HEK293 (cell line): Measurements from ENCODE around the gene TNFRSF17.
"Not testable (repeated sequence)": the region's sequence is repeated elsewhere in the genome, so short reads cannot be mapped to it uniquely, and the experiment has no call there.

Experiments
- CTCF ChIA-PET: fragments of 350-600 bp; formaldehyde crosslinking; extraction: SDS; loops from one replicate; lab custom pipeline; 2021; ENCODE audit warnings: antibody characterized with exemption; lab: Yijun Ruan, JAX
- POLR2A ChIA-PET: fragments of 300-600 bp; formaldehyde crosslinking; extraction: SDS; loops from one replicate; lab custom pipeline; 2020; ENCODE audit warnings: antibody characterized with exemption, inconsistent platforms; lab: Yijun Ruan, JAX
- H3K27ac ChIP-seq: fragments of 200-500 bp; sonication (Bioruptor generic); 2 replicates; pipeline ENCODE4 v1.5.1; 2014; ENCODE audit warnings: low read depth, low read length, control low read depth, inconsistent platforms; ENCODE audit errors: extremely low read depth
- H3K36me3 ChIP-seq, 2 experiments: fragments of 200-500 bp in 1 of 2; sonication (Bioruptor generic) in 1 of 2; 1 replicate in 1 of 2; 2 replicates in 1 of 2; pipeline ENCODE4 v1.5.1; 2014 to 2017; ENCODE audit warnings: inconsistent platforms in 2 of 2, low read length in 2 of 2; ENCODE audit not compliant: control insufficient read depth in 2 of 2, insufficient read depth in 1 of 2
- H3K4me1 ChIP-seq: fragments of 200-500 bp; sonication (Bioruptor generic); 2 replicates; pipeline ENCODE4 v1.5.1; 2014; ENCODE audit warnings: mild to moderate bottlenecking, low read length, inconsistent platforms; ENCODE audit not compliant: control insufficient read depth, insufficient read depth
- H3K4me3 ChIP-seq: 2 replicates; pipeline ENCODE4 v1.5.1; 2011; ENCODE audit warnings: low read depth, mild to moderate bottlenecking, control low read depth, low read length, moderate library complexity
- H3K9me3 ChIP-seq: fragments of 200-500 bp; sonication (Bioruptor generic); 2 replicates; pipeline ENCODE4 v1.5.1; 2014; ENCODE audit warnings: low read depth, low read length, inconsistent platforms; ENCODE audit not compliant: control insufficient read depth, insufficient read depth
- GLI2 ChIP-seq: fragments of 450-650 bp; formaldehyde crosslinking; IDR thresholded peaks from 2 replicates; pipeline ENCODE4; 2017; ENCODE audit warnings: missing biosample characterization, missing genetic modification characterization, low read depth, borderline replicate concordance
- KLF7 ChIP-seq: fragments of 450-650 bp; formaldehyde crosslinking; IDR thresholded peaks from 2 replicates; pipeline ENCODE4 v1.5.1; 2016; ENCODE audit warnings: missing biosample characterization, missing genetic modification characterization, borderline replicate concordance
- MEIS1 ChIP-seq: sonication (generic); formaldehyde crosslinking; IDR thresholded peaks from 2 replicates; pipeline ENCODE4 v1.8.1; 2022; ENCODE audit warnings: missing genetic modification reagents, mild to moderate bottlenecking, borderline replicate concordance
- MYNN ChIP-seq: fragments of 450-650 bp; formaldehyde crosslinking; IDR thresholded peaks from 2 replicates; pipeline ENCODE4 v1.5.1; 2016; ENCODE audit warnings: missing biosample characterization, missing genetic modification characterization, borderline replicate concordance
- OVOL3 ChIP-seq: fragments of 450-650 bp; formaldehyde crosslinking; IDR thresholded peaks from 2 replicates; pipeline ENCODE4 v1.5.1; 2016; ENCODE audit warnings: missing biosample characterization, missing genetic modification characterization
- SP2 ChIP-seq: fragments of 450-650 bp; formaldehyde crosslinking; IDR thresholded peaks from 2 replicates; pipeline ENCODE4 v1.5.1; 2016; ENCODE audit warnings: missing biosample characterization, missing genetic modification characterization
- YY1 ChIP-seq: fragments of 450-650 bp; formaldehyde crosslinking; IDR thresholded peaks from 2 replicates; pipeline ENCODE4 v1.5.1; 2018; ENCODE audit warnings: missing biosample characterization, missing genetic modification characterization
- ZBTB48 ChIP-seq: fragments of 450-650 bp; formaldehyde crosslinking; IDR thresholded peaks from 2 replicates; pipeline ENCODE4 v1.5.1; 2016; ENCODE audit warnings: missing biosample characterization, missing genetic modification characterization
- ZFP41 ChIP-seq: fragments of 450-650 bp; formaldehyde crosslinking; IDR thresholded peaks from 2 replicates; pipeline ENCODE4 v1.5.1; 2016; ENCODE audit warnings: missing biosample characterization, missing genetic modification characterization, borderline replicate concordance
- ZNF112 ChIP-seq: fragments of 450-650 bp; formaldehyde crosslinking; IDR thresholded peaks from 2 replicates; pipeline ENCODE4 v1.5.0; 2017; ENCODE audit warnings: missing biosample characterization, missing genetic modification characterization
- ZNF138 ChIP-seq: fragments of 450-650 bp; formaldehyde crosslinking; IDR thresholded peaks from 2 replicates; pipeline ENCODE4 v1.5.1; 2016; ENCODE audit warnings: missing biosample characterization, missing genetic modification characterization, borderline replicate concordance
- ZNF146 ChIP-seq: fragments of 450-650 bp; formaldehyde crosslinking; IDR thresholded peaks from 2 replicates; pipeline ENCODE4 v1.5.1; 2016; ENCODE audit warnings: missing biosample characterization, missing genetic modification characterization
- ZNF169 ChIP-seq: fragments of 450-650 bp; formaldehyde crosslinking; IDR thresholded peaks from 2 replicates; pipeline ENCODE4 v1.5.1; 2016; ENCODE audit warnings: missing biosample characterization, missing genetic modification characterization
- ZNF19 ChIP-seq: fragments of 450-650 bp; formaldehyde crosslinking; IDR thresholded peaks from 2 replicates; pipeline ENCODE4; 2016; ENCODE audit warnings: missing biosample characterization, missing genetic modification characterization, low read depth
- ZNF239 ChIP-seq: fragments of 450-650 bp; formaldehyde crosslinking; IDR thresholded peaks from 2 replicates; pipeline ENCODE4 v1.5.1; 2016; ENCODE audit warnings: missing biosample characterization, missing genetic modification characterization
- ZNF274 ChIP-seq, 2 experiments: fragments of 200-500 bp in 1 of 2; fragments of 450-650 bp in 1 of 2; sonication (Bioruptor generic) in 1 of 2; formaldehyde crosslinking in 1 of 2; IDR thresholded peaks; 2 replicates each; pipeline versions ENCODE4 v1.5.1 to v1.6.1; 2014 to 2016; ENCODE audit warnings: borderline replicate concordance in 1 of 2, inconsistent platforms in 1 of 2, low read length in 1 of 2, missing biosample characterization in 1 of 2, missing genetic modification characterization in 1 of 2
- ZNF350 ChIP-seq: fragments of 450-650 bp; formaldehyde crosslinking; IDR thresholded peaks from 2 replicates; pipeline ENCODE4 v1.5.0; 2017; ENCODE audit warnings: missing biosample characterization, mild to moderate bottlenecking, missing genetic modification characterization
- ZNF48 ChIP-seq: fragments of 450-650 bp; formaldehyde crosslinking; IDR thresholded peaks from 2 replicates; pipeline ENCODE4 v1.5.1; 2016; ENCODE audit warnings: missing biosample characterization, missing genetic modification characterization
- ZNF530 ChIP-seq: fragments of 450-650 bp; formaldehyde crosslinking; IDR thresholded peaks from 2 replicates; pipeline ENCODE4 v1.5.1; 2016; ENCODE audit warnings: low read depth, missing biosample characterization, missing genetic modification characterization
- ZNF621 ChIP-seq: fragments of 450-650 bp; formaldehyde crosslinking; IDR thresholded peaks from 2 replicates; pipeline ENCODE4 v1.5.1; 2017; ENCODE audit warnings: missing biosample characterization, missing genetic modification characterization
- ZNF654 ChIP-seq: fragments of 450-650 bp; formaldehyde crosslinking; IDR thresholded peaks from 2 replicates; pipeline ENCODE4 v1.5.1; 2016; ENCODE audit warnings: low read depth, missing biosample characterization, missing genetic modification characterization
- ZNF658 ChIP-seq: fragments of 450-650 bp; formaldehyde crosslinking; IDR thresholded peaks from 2 replicates; pipeline ENCODE4; 2016; ENCODE audit warnings: missing biosample characterization, missing genetic modification characterization
- ZNF664 ChIP-seq: fragments of 450-650 bp; formaldehyde crosslinking; IDR thresholded peaks from 2 replicates; pipeline ENCODE4 v1.5.1; 2016; ENCODE audit warnings: missing biosample characterization, missing genetic modification characterization
- ZNF792 ChIP-seq: fragments of 450-650 bp; formaldehyde crosslinking; IDR thresholded peaks from 2 replicates; pipeline ENCODE4 v1.5.1; 2016; ENCODE audit warnings: missing biosample characterization, missing genetic modification characterization
- TF ChIP-seq, protein P1 (sequence below): fragments of 450-650 bp; formaldehyde crosslinking; IDR thresholded peaks from 2 replicates; pipeline ENCODE4 v1.5.1; 2016; ENCODE audit warnings: missing biosample characterization, missing genetic modification characterization
- TF ChIP-seq, protein P2 (sequence below): fragments of 450-650 bp; formaldehyde crosslinking; optimal IDR thresholded peaks from 2 replicates; pipeline ENCODE3; 2016; ENCODE audit warnings: missing biosample characterization, mild to moderate bottlenecking, missing genetic modification characterization

The TNFRSF17 gene

DNA sequence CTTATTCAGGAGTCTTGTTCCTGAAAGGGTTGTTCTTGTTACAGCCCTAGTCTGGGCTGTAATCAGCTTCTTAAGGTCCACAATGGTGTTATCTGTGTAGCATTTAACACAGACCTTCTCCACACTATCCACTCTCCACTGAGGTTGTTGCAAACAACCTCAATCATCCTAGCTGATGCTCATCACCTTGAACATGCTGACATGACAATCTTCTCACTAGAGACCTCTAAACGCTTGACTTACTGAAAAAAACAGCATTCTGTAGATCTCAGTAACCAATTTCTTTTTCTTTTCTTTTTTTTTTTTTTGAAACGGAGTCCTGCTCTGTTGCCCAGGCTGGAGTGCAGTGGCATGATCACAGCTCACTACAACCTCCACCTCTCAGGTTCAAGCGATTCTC, 3.6 kb downstream of the TNFRSF17 start:
- H3K9me3 ChIP-seq: no peaks in the 10 kb centered on the region
- no peaks in the 10 kb centered on the region for H3K4me1 ChIP-seq
- no peak for TF ChIP-seq ZNF350 (tag by site-specific recombination)
- TF ChIP-seq, protein P1, sequence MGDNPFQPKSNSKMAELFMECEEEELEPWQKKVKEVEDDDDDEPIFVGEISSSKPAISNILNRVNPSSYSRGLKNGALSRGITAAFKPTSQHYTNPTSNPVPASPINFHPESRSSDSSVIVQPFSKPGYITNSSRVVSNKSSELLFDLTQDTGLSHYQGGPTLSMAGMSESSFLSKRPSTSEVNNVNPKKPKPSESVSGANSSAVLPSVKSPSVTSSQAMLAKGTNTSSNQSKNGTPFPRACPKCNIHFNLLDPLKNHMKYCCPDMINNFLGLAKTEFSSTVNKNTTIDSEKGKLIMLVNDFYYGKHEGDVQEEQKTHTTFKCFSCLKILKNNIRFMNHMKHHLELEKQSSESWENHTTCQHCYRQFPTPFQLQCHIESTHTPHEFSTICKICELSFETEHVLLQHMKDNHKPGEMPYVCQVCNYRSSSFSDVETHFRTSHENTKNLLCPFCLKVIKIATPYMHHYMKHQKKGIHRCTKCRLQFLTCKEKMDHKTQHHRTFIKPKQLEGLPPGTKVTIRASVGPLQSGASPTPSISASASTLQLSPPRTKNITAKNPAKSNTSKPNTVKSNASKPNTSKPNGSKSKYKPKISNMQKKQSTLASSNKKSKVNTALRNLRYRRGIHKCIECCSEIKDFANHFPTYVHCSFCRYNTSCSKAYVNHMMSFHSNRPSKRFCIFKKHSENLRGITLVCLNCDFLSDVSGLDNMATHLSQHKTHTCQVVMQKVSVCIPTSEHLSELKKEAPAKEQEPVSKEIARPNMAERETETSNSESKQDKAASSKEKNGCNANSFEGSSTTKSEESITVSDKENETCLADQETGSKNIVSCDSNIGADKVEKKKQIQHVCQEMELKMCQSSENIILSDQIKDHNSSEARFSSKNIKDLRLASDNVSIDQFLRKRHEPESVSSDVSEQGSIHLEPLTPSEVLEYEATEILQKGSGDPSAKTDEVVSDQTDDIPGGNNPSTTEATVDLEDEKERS (tag by site-specific recombination): no peak
- no peak for TF ChIP-seq ZNF664 (tag by site-specific recombination)
- TF ChIP-seq ZNF19 (tag by site-specific recombination): no peak
- TF ChIP-seq ZNF146 (tag by site-specific recombination): no peak
- no peak for TF ChIP-seq MYNN
- no peak for TF ChIP-seq ZNF530 (tag by site-specific recombination)
- no peak for TF ChIP-seq ZNF658 (tag by site-specific recombination)
- no peak for TF ChIP-seq ZNF239 (tag by site-specific recombination)
- TF ChIP-seq ZNF792 (tag by site-specific recombination): no peak
- TF ChIP-seq ZNF48: no peak
- TF ChIP-seq ZNF112 (tag by site-specific recombination): no peak
- TF ChIP-seq, protein P2, sequence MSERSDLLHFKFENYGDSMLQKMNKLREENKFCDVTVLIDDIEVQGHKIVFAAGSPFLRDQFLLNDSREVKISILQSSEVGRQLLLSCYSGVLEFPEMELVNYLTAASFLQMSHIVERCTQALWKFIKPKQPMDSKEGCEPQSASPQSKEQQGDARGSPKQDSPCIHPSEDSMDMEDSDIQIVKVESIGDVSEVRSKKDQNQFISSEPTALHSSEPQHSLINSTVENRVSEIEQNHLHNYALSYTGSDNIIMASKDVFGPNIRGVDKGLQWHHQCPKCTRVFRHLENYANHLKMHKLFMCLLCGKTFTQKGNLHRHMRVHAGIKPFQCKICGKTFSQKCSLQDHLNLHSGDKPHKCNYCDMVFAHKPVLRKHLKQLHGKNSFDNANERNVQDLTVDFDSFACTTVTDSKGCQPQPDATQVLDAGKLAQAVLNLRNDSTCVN (tag by site-specific recombination): no peak
- no peak for TF ChIP-seq OVOL3 (tag by site-specific recombination)
- TF ChIP-seq SP2 (tag by site-specific recombination): no peak
- TF ChIP-seq ZNF169 (tag by site-specific recombination): no peak
- TF ChIP-seq MEIS1: no peak
- TF ChIP-seq ZFP41 (tag by site-specific recombination): no peak
- TF ChIP-seq KLF7: no peak
- H3K4me3 ChIP-seq: no peak overlapping the region
- no peaks in the 10 kb centered on the region; a peak in 1 of 3 replicates for H3K36me3 ChIP-seq
- H3K27ac ChIP-seq: no peak overlapping the region
- ChIA-PET CTCF (interaction anchor here (0.7 to 2.1 kb wide), 5 partner anchors 9 to 1000 kb away, joined by 3 to 6 read pairs (median 4); no protein-coding TSS in a partner anchor), POLR2A (interaction anchor here (1.1 to 1.2 kb wide), 2 partner anchors 8 to 53 kb away, joined by 3 to 7 read pairs; partner anchors contain the start of genes GSPT1 and SNX29)

DNA sequence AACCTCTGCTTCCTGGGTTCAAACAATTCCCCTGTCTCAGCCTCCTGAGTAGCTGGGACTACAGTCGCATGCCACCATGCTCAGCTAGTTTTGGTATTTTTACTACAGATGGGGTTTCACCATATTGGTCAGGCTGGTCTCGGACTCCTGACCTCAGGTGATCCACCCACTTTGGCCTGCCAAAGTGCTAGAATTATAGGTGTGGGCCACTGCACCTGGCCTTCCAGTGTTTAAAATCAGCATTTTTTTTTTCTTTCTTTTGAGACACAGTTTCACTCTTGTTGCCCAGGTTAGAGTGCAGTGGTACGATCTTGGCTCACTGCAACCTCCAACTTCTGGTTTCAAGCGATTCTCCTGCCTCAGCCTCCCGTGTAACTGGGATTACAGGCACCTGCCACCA, 5.3 kb downstream of the TNFRSF17 start:
- H3K9me3 ChIP-seq, H3K27ac ChIP-seq, H3K36me3 ChIP-seq, POLR2A ChIA-PET, H3K4me3 ChIP-seq, H3K4me1 ChIP-seq: not testable (repeated sequence)
- CTCF ChIA-PET: interaction anchor here (0.7 kb wide), 2 partner anchors 52 to 255 kb away, joined by 3 to 4 read pairs; no protein-coding TSS in a partner anchor

DNA sequence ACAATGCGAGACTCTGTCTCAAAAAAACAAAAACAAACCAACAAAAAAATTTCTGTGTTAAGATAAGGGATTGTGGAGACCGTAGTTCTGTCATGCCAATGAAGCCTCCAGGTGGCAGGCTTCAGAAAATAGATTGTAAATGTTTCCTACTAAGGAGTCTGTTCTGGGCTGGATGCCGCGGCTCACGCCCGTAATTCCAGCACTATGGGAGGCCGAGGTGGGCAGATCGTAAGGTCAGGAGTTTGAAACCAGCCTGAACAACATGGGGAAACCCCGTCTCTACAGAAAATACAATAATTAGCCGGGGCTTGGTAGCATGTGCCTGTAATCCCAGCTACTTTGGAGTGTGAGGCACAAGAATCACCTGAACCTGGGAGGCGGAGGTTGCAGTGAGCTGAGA, 7.1 kb downstream of the TNFRSF17 start:
- no peak overlapping the region for H3K4me3 ChIP-seq
- POLR2A ChIA-PET: no interaction called here
- H3K36me3 ChIP-seq: peaks cover 0 to 4% of the 10 kb centered on the region in 2 experiments; a peak in 2 of 3 replicates
- CTCF ChIA-PET: interaction anchor here (0.7 to 2.1 kb wide), 4 partner anchors 14 to 1917 kb away, joined by 3 to 10 read pairs (median 6); no protein-coding TSS in a partner anchor
- no peaks in the 10 kb centered on the region for H3K4me1 ChIP-seq
- H3K9me3 ChIP-seq: no peaks in the 10 kb centered on the region
- no peak overlapping the region for H3K27ac ChIP-seq
- TF ChIP-seq ZNF621 (tag by site-specific recombination) (no peak), ZNF654 (tag by site-specific recombination) (0 out of 2 replicates have a peak, but pooled peaks have one; percentile 6), ZBTB48 (no peak), GLI2 (no peak), ZNF138 (tag by site-specific recombination) (no peak), ZNF274 (IDR thresholded peaks at IDR 0.05; ENCODE audit: low read length) (no peak), ZNF274 (tag by site-specific recombination; IDR thresholded peaks at IDR 0.05; ENCODE audit: borderline replicate concordance) (no peak), YY1 (tag by site-specific recombination) (no peak)
